Keratinocyte (primary cell): ENCODE data around the gene RASGEF1C. TPM values are rescaled to one million over a fixed set of nuclear protein-coding genes. Genes with fewer than 3 reads are reported as not detected.

ENCODE experiments used
- DNase-seq: peaks from one replicate; pipeline ENCODE4 v3.0.0-alpha.2; 2011; ENCODE audit warnings: low read depth, missing footprints, low spot score
- FAIRE-seq: peaks from 2 replicates; lab custom pipeline; 2011; peaks lifted over from hg19 to GRCh38; lab: Jason Lieb, UNC
- H2AFZ ChIP-seq: 2 replicates; pipeline ENCODE4 v1.6.0; 2012; ENCODE audit warnings: low read length, control low read depth, inconsistent platforms; ENCODE audit not compliant: control insufficient read depth
- H3K27ac ChIP-seq: 2 replicates; pipeline ENCODE4 v1.5.1; 2011; ENCODE audit warnings: low read length; ENCODE audit not compliant: control insufficient read depth, insufficient read depth
- H3K27me3 ChIP-seq: 3 replicates; pipeline ENCODE4 v1.6.0; 2011; ENCODE audit warnings: low read length; ENCODE audit not compliant: control insufficient read depth, insufficient read depth; ENCODE audit errors: extremely low read depth
- H3K36me3 ChIP-seq, 2 experiments: 2 replicates in 1 of 2; 3 replicates in 1 of 2; pipeline ENCODE4 v1.5.1; 2011; ENCODE audit warnings: low read length in 2 of 2, mild to moderate bottlenecking in 1 of 2; ENCODE audit not compliant: control insufficient read depth in 2 of 2, insufficient read depth in 2 of 2; ENCODE audit errors: extremely low read depth in 1 of 2
- H3K4me1 ChIP-seq: 3 replicates; pipeline ENCODE4 v1.5.1; 2011; ENCODE audit warnings: low read length; ENCODE audit not compliant: control insufficient read depth, insufficient read depth; ENCODE audit errors: extremely low read depth
- H3K4me2 ChIP-seq: 3 replicates; pipeline ENCODE4 v1.6.0; 2011; ENCODE audit warnings: low read depth, low read length; ENCODE audit not compliant: control insufficient read depth, insufficient read depth; ENCODE audit errors: extremely low read depth
- H3K4me3 ChIP-seq, 3 experiments: fragments of 200-600 bp in 1 of 3; sonication (generic) in 1 of 3; 2 replicates in 2 of 3; 3 replicates in 1 of 3; pipeline ENCODE4 v1.5.1; 2011 to 2016; ENCODE audit warnings: low read length in 3 of 3, mild to moderate bottlenecking in 3 of 3, control low read depth in 2 of 3, inconsistent platforms in 1 of 3, low read depth in 1 of 3, mixed read lengths in 1 of 3, mixed run types in 1 of 3, moderate library complexity in 1 of 3; ENCODE audit not compliant: control insufficient read depth in 2 of 3, insufficient read depth in 2 of 3; ENCODE audit errors: extremely low read depth in 1 of 3
- H3K79me2 ChIP-seq: 2 replicates; pipeline ENCODE4 v1.6.0; 2012; ENCODE audit warnings: low read length; ENCODE audit not compliant: control insufficient read depth, insufficient read depth
- H3K9ac ChIP-seq: 3 replicates; pipeline ENCODE4 v1.6.0; 2011; ENCODE audit warnings: low read length; ENCODE audit not compliant: control insufficient read depth, insufficient read depth; ENCODE audit errors: extremely low read depth
- H3K9me1 ChIP-seq: 3 replicates; pipeline ENCODE4 v1.6.0; 2011; ENCODE audit warnings: low read length; ENCODE audit not compliant: control insufficient read depth, insufficient read depth; ENCODE audit errors: extremely low read depth
- H3K9me3 ChIP-seq: 2 replicates; pipeline ENCODE4 v1.5.1; 2012; ENCODE audit warnings: low read depth, low read length; ENCODE audit not compliant: control insufficient read depth
- H4K20me1 ChIP-seq: 3 replicates; pipeline ENCODE4 v1.6.0; 2011; ENCODE audit warnings: low read length; ENCODE audit not compliant: control insufficient read depth, insufficient read depth; ENCODE audit errors: extremely low read depth
- EZH2 ChIP-seq: IDR thresholded peaks from one replicate; pipeline ENCODE4 v1.6.1; 2012; ENCODE audit warnings: inconsistent platforms, mild to moderate bottlenecking, low read length, moderate library complexity
- dilution Hi-C: fragments of 300-500 bp; cut with MboI; formaldehyde crosslinking; loops from one replicate; pipeline ENCODE4 v1.7.0; 2020; ENCODE audit warnings: low sequenced_read_pairs; ENCODE audit not compliant: extremely low pct_ligation_motif_present
- polyA plus RNA-seq, 5 experiments: library from polyadenylated mRNA; depleted of rRNA in 3 of 5; stranded (reverse) in 3 of 5; stranded (forward) in 1 of 5; unstranded in 1 of 5; fragments of >200 nt; gene quantifications; 1 replicate in 1 of 5; 2 replicates in 3 of 5; 3 replicates in 1 of 5; pipeline versions ENCODE4 v1.2.1 to v1.2.3, GENCODE V29; 2011 to 2012; ENCODE audit warnings: missing spikeins in 2 of 5, low read depth in 1 of 5, low replicate concordance in 1 of 5
- TF ChIP-seq, protein P1 (sequence below), 3 experiments: IDR thresholded peaks in 1 of 3; conservative IDR thresholded peaks in 1 of 3; optimal IDR thresholded peaks in 1 of 3; 2 replicates in 2 of 3; 3 replicates in 1 of 3; pipeline versions ENCODE3 to v1.5.1; 2011; ENCODE audit warnings: low read length in 3 of 3, mild to moderate bottlenecking in 3 of 3, moderate library complexity in 2 of 3, control low read depth in 1 of 3, inconsistent platforms in 1 of 3; ENCODE audit not compliant: insufficient read depth in 2 of 3; ENCODE audit errors: extremely low read depth in 1 of 3

Gene RASGEF1C
- polyA plus RNA-seq, 1 donor (not counting 4 experiments of a cell fraction or from before 2014, with no cell fraction given): not detected

GRCh38 chr5:180197016-180197702 lies 11.9 kb downstream of the RASGEF1C start:
- Histone ChIP-seq H3K27ac (no peak overlapping the region), H3K4me3 (no peak overlapping the region), H3K27me3 (no peaks in the 10 kb centered on the region), H3K36me3 (no peaks in the 10 kb centered on the region), H4K20me1 (no peaks in the 10 kb centered on the region), H2AFZ (no peak overlapping the region), H3K4me2 (no peak overlapping the region), H3K9me1 (no peaks in the 10 kb centered on the region), H3K4me1 (no peaks in the 10 kb centered on the region), H3K9ac (no peak overlapping the region), H3K79me2 (no peaks in the 10 kb centered on the region), H3K9me3 (no peaks in the 10 kb centered on the region)
- FAIRE-seq (no peak), DNase-seq (no peak)
- TF ChIP-seq EZH2: no peak
- TF ChIP-seq, protein P1, sequence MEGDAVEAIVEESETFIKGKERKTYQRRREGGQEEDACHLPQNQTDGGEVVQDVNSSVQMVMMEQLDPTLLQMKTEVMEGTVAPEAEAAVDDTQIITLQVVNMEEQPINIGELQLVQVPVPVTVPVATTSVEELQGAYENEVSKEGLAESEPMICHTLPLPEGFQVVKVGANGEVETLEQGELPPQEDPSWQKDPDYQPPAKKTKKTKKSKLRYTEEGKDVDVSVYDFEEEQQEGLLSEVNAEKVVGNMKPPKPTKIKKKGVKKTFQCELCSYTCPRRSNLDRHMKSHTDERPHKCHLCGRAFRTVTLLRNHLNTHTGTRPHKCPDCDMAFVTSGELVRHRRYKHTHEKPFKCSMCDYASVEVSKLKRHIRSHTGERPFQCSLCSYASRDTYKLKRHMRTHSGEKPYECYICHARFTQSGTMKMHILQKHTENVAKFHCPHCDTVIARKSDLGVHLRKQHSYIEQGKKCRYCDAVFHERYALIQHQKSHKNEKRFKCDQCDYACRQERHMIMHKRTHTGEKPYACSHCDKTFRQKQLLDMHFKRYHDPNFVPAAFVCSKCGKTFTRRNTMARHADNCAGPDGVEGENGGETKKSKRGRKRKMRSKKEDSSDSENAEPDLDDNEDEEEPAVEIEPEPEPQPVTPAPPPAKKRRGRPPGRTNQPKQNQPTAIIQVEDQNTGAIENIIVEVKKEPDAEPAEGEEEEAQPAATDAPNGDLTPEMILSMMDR (optimal IDR thresholded peaks at IDR 0.05 in 1 of 3, IDR thresholded peaks at IDR 0.05 in 1 of 3, conservative IDR thresholded peaks at IDR 0.05 in 1 of 3; ENCODE audit: extremely low read depth in 1 of 3, insufficient read depth in 2 of 3, low read length in 3 of 3): no peak
- dilution Hi-C loops: no loop called here

GRCh38 chr5:180194410-180195345 lies 14.3 kb downstream of the RASGEF1C start:
- Histone ChIP-seq H3K79me2 (no peaks in the 10 kb centered on the region), H3K4me2 (no peak overlapping the region), H3K36me3 (no peaks in the 10 kb centered on the region), H3K27me3 (no peaks in the 10 kb centered on the region), H3K9me1 (no peaks in the 10 kb centered on the region), H3K9ac (no peak overlapping the region), H3K27ac (no peak overlapping the region), H3K4me1 (no peaks in the 10 kb centered on the region), H2AFZ (no peak overlapping the region), H3K4me3 (no peak overlapping the region), H4K20me1 (no peaks in the 10 kb centered on the region), H3K9me3 (no peaks in the 10 kb centered on the region)
- dilution Hi-C loops: no loop called here
- FAIRE-seq: no peak
- TF ChIP-seq, protein P1 (optimal IDR thresholded peaks at IDR 0.05 in 1 of 3, IDR thresholded peaks at IDR 0.05 in 1 of 3, conservative IDR thresholded peaks at IDR 0.05 in 1 of 3; ENCODE audit: extremely low read depth in 1 of 3, insufficient read depth in 2 of 3, low read length in 3 of 3): no peak
- TF ChIP-seq EZH2: no peak
- DNase-seq: no peak
